ENCODE data around the gene RECQL5.

The RECQL5 gene

GRCh38 chr17:75622771-75623273 lies 44.1 kb downstream of the RECQL5 start (continued):
- no peak for TF ChIP-seq ZNF394 (tag by site-specific recombination; IDR thresholded peaks at IDR 0.05; ENCODE audit: borderline replicate concordance)
- TF ChIP-seq HOXC10 (CRISPR knock-in tag; IDR thresholded peaks at IDR 0.05) = no peak
- no peak for TF ChIP-seq ZNF792 (tag by site-specific recombination; IDR thresholded peaks at IDR 0.05)
- TF ChIP-seq WT1 (tag by site-specific recombination; IDR thresholded peaks at IDR 0.05) = no peak

GRCh38 chr17:75622076-75622475 lies 44.9 kb downstream of the RECQL5 start:
- Histone ChIP-seq H3K9me3 (ENCODE audit: control insufficient read depth, insufficient read depth, low read depth, low read length) (no peaks in the 10 kb centered on the region), H3K27ac (ENCODE audit: extremely low read depth, low read depth, low read length) (no peak overlapping the region), H3K36me3 (ENCODE audit: control insufficient read depth in 2 of 2, insufficient read depth in 1 of 2, low read length in 2 of 2) (peaks cover 0 to 12% of the 10 kb centered on the region in 2 experiments; a peak in 1 of 3 replicates), H3K4me3 (ENCODE audit: low read depth, low read length) (no peak overlapping the region), H3K4me1 (ENCODE audit: control insufficient read depth, insufficient read depth, low read length) (no peaks in the 10 kb centered on the region)
- POLR2A ChIA-PET = interaction anchor here (1.9 kb wide), 1 partner anchor 11 kb away, joined by 5 read pairs; the partner anchor contains the start of gene SMIM5
- no peak for TF ChIP-seq ZNF629 (tag by site-specific recombination; IDR thresholded peaks at IDR 0.05)
- no peak for TF ChIP-seq KLF1 (tag by site-specific recombination; IDR thresholded peaks at IDR 0.05)
- TF ChIP-seq KLF9 (tag by site-specific recombination; IDR thresholded peaks at IDR 0.05; ENCODE audit: low read depth) = peak; percentile 62
- no peak for TF ChIP-seq ZBTB20 (tag by site-specific recombination; IDR thresholded peaks at IDR 0.05)
- CTCF ChIA-PET = interaction anchor here (0.6 to 4.4 kb wide), 8 partner anchors 11 to 833 kb away, joined by 3 to 47 read pairs (median 6); partner anchors contain the start of gene SMIM5

- H3K36me3 ChIP-seq (ENCODE audit: control insufficient read depth in 2 of 2, insufficient read depth in 1 of 2, low read length in 2 of 2) = peaks cover 0 to 6% of the 10 kb centered on the region in 2 experiments; a peak in 1 of 3 replicates
- TF ChIP-seq, protein P1, sequence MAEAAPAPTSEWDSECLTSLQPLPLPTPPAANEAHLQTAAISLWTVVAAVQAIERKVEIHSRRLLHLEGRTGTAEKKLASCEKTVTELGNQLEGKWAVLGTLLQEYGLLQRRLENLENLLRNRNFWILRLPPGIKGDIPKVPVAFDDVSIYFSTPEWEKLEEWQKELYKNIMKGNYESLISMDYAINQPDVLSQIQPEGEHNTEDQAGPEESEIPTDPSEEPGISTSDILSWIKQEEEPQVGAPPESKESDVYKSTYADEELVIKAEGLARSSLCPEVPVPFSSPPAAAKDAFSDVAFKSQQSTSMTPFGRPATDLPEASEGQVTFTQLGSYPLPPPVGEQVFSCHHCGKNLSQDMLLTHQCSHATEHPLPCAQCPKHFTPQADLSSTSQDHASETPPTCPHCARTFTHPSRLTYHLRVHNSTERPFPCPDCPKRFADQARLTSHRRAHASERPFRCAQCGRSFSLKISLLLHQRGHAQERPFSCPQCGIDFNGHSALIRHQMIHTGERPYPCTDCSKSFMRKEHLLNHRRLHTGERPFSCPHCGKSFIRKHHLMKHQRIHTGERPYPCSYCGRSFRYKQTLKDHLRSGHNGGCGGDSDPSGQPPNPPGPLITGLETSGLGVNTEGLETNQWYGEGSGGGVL (tag by site-specific recombination; IDR thresholded peaks at IDR 0.05) = no peak
- no peak for TF ChIP-seq AEBP2 (tag by site-specific recombination; IDR thresholded peaks at IDR 0.05; ENCODE audit: borderline replicate concordance)
- POLR2A ChIA-PET = interaction anchor here (0.8 to 1.9 kb wide), 2 partner anchors 12 to 159 kb away, joined by 3 to 5 read pairs; partner anchors contain the start of gene SMIM5
Measured at GRCh38 chr17:75621489-75621888, 45.5 kb downstream of the RECQL5 start.

DNA sequence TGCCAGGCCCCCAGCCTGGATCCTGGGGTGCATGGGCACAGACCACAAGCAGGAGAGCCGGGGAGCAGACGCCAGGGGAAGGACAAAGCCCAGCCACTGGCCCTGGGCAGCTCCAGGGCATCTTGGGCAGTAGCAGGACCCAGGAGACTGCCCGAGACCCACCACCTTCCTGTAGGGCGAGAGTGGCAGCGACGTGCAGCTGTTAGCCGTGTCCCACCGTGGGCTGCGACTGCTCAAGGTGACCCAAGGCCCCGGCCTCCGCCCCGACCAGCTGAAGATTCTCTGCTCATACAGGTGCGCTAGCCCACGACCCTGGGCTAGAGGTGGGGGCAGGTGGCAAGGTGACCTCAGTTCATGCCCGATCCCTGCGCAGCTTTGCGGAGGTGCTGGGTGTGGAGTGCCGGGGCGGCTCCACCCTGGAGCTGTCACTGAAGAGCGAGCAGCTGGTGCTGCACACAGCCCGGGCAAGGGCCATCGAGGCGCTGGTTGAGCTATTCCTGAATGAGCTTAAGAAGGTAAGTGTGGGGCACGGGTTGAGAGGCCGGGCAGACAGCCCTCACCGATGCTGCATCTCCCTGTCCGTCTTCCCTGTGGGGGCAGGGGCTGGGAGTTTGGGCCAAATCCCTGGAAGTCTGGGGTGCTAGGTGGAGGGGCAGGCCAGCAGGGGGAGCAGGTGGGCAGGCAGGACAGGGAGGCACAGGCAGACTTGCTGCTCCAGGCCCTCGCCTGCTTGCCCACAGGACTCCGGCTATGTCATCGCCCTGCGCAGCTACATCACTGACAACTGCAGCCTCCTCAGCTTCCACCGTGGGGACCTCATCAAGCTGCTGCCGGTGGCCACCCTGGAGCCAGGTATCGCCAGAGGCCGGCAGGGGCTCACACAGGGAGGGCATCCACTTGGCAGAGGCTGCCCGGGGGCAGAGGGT lies 47.2 kb downstream of the RECQL5 start:
- no peaks in the 10 kb centered on the region for H3K9me3 ChIP-seq (ENCODE audit: control insufficient read depth, insufficient read depth, low read depth, low read length)
- H3K27ac ChIP-seq (ENCODE audit: extremely low read depth, low read depth, low read length) = no peak overlapping the region
- H3K36me3 ChIP-seq (ENCODE audit: control insufficient read depth in 2 of 2, insufficient read depth in 1 of 2, low read length in 2 of 2) = no peaks in the 10 kb centered on the region
- TF ChIP-seq ZNF223 (tag by site-specific recombination; IDR thresholded peaks at IDR 0.05) = peak; percentile 75; the same call in 1 of the 2 replicates
- TF ChIP-seq, protein P2, sequence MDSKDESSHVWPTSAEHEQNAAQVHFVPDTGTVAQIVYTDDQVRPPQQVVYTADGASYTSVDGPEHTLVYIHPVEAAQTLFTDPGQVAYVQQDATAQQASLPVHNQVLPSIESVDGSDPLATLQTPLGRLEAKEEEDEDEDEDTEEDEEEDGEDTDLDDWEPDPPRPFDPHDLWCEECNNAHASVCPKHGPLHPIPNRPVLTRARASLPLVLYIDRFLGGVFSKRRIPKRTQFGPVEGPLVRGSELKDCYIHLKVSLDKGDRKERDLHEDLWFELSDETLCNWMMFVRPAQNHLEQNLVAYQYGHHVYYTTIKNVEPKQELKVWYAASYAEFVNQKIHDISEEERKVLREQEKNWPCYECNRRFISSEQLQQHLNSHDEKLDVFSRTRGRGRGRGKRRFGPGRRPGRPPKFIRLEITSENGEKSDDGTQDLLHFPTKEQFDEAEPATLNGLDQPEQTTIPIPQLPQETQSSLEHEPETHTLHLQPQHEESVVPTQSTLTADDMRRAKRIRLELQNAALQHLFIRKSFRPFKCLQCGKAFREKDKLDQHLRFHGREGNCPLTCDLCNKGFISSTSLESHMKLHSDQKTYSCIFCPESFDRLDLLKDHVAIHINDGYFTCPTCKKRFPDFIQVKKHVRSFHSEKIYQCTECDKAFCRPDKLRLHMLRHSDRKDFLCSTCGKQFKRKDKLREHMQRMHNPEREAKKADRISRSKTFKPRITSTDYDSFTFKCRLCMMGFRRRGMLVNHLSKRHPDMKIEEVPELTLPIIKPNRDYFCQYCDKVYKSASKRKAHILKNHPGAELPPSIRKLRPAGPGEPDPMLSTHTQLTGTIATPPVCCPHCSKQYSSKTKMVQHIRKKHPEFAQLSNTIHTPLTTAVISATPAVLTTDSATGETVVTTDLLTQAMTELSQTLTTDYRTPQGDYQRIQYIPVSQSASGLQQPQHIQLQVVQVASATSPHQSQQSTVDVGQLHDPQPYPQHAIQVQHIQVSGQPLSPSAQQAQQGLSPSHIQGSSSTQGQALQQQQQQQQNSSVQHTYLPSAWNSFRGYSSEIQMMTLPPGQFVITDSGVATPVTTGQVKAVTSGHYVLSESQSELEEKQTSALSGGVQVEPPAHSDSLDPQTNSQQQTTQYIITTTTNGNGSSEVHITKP (tag by site-specific recombination; IDR thresholded peaks at IDR 0.05) = no peak
- 0 out of 2 replicates have a peak, but pooled peaks have one; percentile 17 for TF ChIP-seq GLIS2 (tag by site-specific recombination; IDR thresholded peaks at IDR 0.05)
- TF ChIP-seq, protein P3, sequence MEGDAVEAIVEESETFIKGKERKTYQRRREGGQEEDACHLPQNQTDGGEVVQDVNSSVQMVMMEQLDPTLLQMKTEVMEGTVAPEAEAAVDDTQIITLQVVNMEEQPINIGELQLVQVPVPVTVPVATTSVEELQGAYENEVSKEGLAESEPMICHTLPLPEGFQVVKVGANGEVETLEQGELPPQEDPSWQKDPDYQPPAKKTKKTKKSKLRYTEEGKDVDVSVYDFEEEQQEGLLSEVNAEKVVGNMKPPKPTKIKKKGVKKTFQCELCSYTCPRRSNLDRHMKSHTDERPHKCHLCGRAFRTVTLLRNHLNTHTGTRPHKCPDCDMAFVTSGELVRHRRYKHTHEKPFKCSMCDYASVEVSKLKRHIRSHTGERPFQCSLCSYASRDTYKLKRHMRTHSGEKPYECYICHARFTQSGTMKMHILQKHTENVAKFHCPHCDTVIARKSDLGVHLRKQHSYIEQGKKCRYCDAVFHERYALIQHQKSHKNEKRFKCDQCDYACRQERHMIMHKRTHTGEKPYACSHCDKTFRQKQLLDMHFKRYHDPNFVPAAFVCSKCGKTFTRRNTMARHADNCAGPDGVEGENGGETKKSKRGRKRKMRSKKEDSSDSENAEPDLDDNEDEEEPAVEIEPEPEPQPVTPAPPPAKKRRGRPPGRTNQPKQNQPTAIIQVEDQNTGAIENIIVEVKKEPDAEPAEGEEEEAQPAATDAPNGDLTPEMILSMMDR (tag by site-specific recombination; IDR thresholded peaks at IDR 0.05) = peak; percentile 92
- ChIA-PET CTCF (interaction anchor here (0.6 to 3.7 kb wide), 18 partner anchors 8 to 488 kb away, joined by 3 to 38 read pairs (median 4); partner anchors contain the start of genes NT5C and SMIM5), POLR2A (no interaction called here)
- H3K4me1 ChIP-seq (ENCODE audit: control insufficient read depth, insufficient read depth, low read length) = no peaks in the 10 kb centered on the region
- H3K4me3 ChIP-seq (ENCODE audit: low read depth, low read length) = no peak overlapping the region

More at GRCh38 chr17:75621489-75621888, 45.5 kb downstream of the RECQL5 start:
- Histone ChIP-seq H3K27ac (ENCODE audit: extremely low read depth, low read depth, low read length) (no peak overlapping the region), H3K4me3 (ENCODE audit: low read depth, low read length) (no peak overlapping the region), H3K4me1 (ENCODE audit: control insufficient read depth, insufficient read depth, low read length) (no peaks in the 10 kb centered on the region), H3K9me3 (ENCODE audit: control insufficient read depth, insufficient read depth, low read depth, low read length) (no peaks in the 10 kb centered on the region)
- CTCF ChIA-PET = interaction anchor here (1.0 to 3.7 kb wide), 5 partner anchors 12 to 127 kb away, joined by 3 to 38 read pairs (median 7); partner anchors contain the start of gene SMIM5
